Endodermal cell (in vitro differentiated cells): ENCODE data around the gene CTNNA1. TPM values are rescaled to one million over a fixed set of nuclear protein-coding genes. Genes with fewer than 3 reads are reported as not detected.

Experiments
- DNase-seq: peaks from one replicate; pipeline ENCODE4 v3.0.0-alpha.2; 2017
- H3K27ac ChIP-seq: 2 replicates; pipeline ENCODE4 v1.5.1; 2013; ENCODE audit warnings: mild to moderate bottlenecking, low read depth, low read length, moderate library complexity
- H3K27me3 ChIP-seq: 2 replicates; pipeline ENCODE4 v1.6.1; 2013; ENCODE audit warnings: mild to moderate bottlenecking, low read length, moderate library complexity; ENCODE audit not compliant: insufficient read depth, control insufficient read depth, poor library complexity, severe bottlenecking
- H3K36me3 ChIP-seq: 2 replicates; pipeline ENCODE4 v1.7.0; 2013; ENCODE audit warnings: mild to moderate bottlenecking, low read length, moderate library complexity; ENCODE audit not compliant: control insufficient read depth, insufficient read depth
- H3K4me1 ChIP-seq: one replicate; pipeline ENCODE4 v1.7.0; 2013; ENCODE audit warnings: low read length; ENCODE audit not compliant: control insufficient read depth, insufficient read depth
- H3K4me3 ChIP-seq: 2 replicates; pipeline ENCODE4 v1.5.1; 2013; ENCODE audit warnings: mild to moderate bottlenecking, low read length, moderate library complexity
- H3K9ac ChIP-seq: 2 replicates; pipeline ENCODE4 v1.6.1; 2013; ENCODE audit warnings: mild to moderate bottlenecking, low read length, moderate library complexity; ENCODE audit not compliant: poor library complexity, severe bottlenecking; ENCODE audit errors: extremely low read depth
- H3K9me3 ChIP-seq: 2 replicates; pipeline ENCODE4 v1.6.1; 2013; ENCODE audit warnings: mild to moderate bottlenecking, low read length, moderate library complexity; ENCODE audit not compliant: control insufficient read depth
- H3K27ac Mint-ChIP-seq: 2 replicates; pipeline ENCODE4 v1.8.0; 2020; ENCODE audit warnings: mixed read lengths
- H3K27me3 Mint-ChIP-seq: 2 replicates; pipeline ENCODE4 v1.8.0; 2021; ENCODE audit warnings: mild to moderate bottlenecking, mixed read lengths; ENCODE audit not compliant: insufficient read depth
- H3K36me3 Mint-ChIP-seq: 2 replicates; pipeline ENCODE4 v1.8.0; 2020; ENCODE audit warnings: low read depth, mixed read lengths
- H3K4me1 Mint-ChIP-seq: 2 replicates; pipeline ENCODE4 v1.8.0; 2020; ENCODE audit warnings: mixed read lengths
- H3K4me3 Mint-ChIP-seq: 2 replicates; pipeline ENCODE4 v1.8.0; 2020; ENCODE audit warnings: mild to moderate bottlenecking, moderate library complexity, mixed read lengths
- H3K9me3 Mint-ChIP-seq: 2 replicates; pipeline ENCODE4 v1.8.0; 2020; ENCODE audit warnings: mild to moderate bottlenecking, mixed read lengths
- CTCF ChIP-seq: fragments of 200-600 bp; sonication (generic); conservative IDR thresholded peaks from 2 replicates; pipeline ENCODE4 v1.5.0; 2021; ENCODE audit warnings: antibody characterized with exemption, mild to moderate bottlenecking
- WGBS, 2 experiments: methylation state at CpG; one replicate each; pipeline versions ENCODE4 v1.1.5 to v1.1.7; 2013; ENCODE audit warnings: missing lambda C conversion rate in 2 of 2, mixed read lengths in 1 of 2; ENCODE audit not compliant: insufficient coverage in 1 of 2, insufficient read length in 1 of 2; 5-methylcytosine and 5-hydroxymethylcytosine counted together
- total RNA-seq, 2 donors: library from RNA; stranded (reverse); fragmentation: NEBNext Ultra II Directional in 1 of 2; extraction: Animal tissue kit (Norgen Biotek cat#: 25700) in 1 of 2; gene quantifications; 2 replicates in 1 of 2; 3 replicates in 1 of 2; pipeline ENCODE4 v1.2.1, GENCODE V29; 2021

CTNNA1 gene
- total RNA-seq, 2 donors from 2014 or later = 298 to 305 TPM

GRCh38 chr5:138831703-138832102 is 78.5 kb downstream of the CTNNA1 start:
- Histone ChIP-seq H3K9me3 (peaks cover 6% of the 10 kb centered on the region), H3K36me3 (peaks cover 78% of the 10 kb centered on the region), H3K27ac (no peak overlapping the region), H3K27me3 (no peaks in the 10 kb centered on the region), H3K9ac (no peak overlapping the region), H3K4me1 (no peaks in the 10 kb centered on the region), H3K4me3 (no peak overlapping the region)
- Mint-ChIP-seq H3K27me3 (no peaks in the 10 kb centered on the region), H3K27ac (no peak overlapping the region), H3K4me3 (no peak overlapping the region), H3K9me3 (no peaks in the 10 kb centered on the region), H3K36me3 (peaks cover 39% of the 10 kb centered on the region), H3K4me1 (peaks cover 35% of the 10 kb centered on the region)
- TF ChIP-seq CTCF = no peak
- DNase-seq = no peak

GRCh38 chr5:138832218-138832617 is 79.0 kb downstream of the CTNNA1 start:
- Histone ChIP-seq H3K9ac (no peak overlapping the region), H3K27me3 (no peaks in the 10 kb centered on the region), H3K27ac (no peak overlapping the region), H3K36me3 (peaks cover 78% of the 10 kb centered on the region), H3K4me1 (no peaks in the 10 kb centered on the region), H3K4me3 (no peak overlapping the region), H3K9me3 (peaks cover 6% of the 10 kb centered on the region)
- H3K4me3 Mint-ChIP-seq = no peak overlapping the region
- H3K9me3 Mint-ChIP-seq = no peaks in the 10 kb centered on the region
- WGBS, 2 experiments = 91% methylated on average over 2 of the region's 2 CpGs; no CpG with 5 or more reads in 1 of the 2 experiments
- H3K27me3 Mint-ChIP-seq = no peaks in the 10 kb centered on the region
- H3K4me1 Mint-ChIP-seq = peaks cover 35% of the 10 kb centered on the region
- H3K36me3 Mint-ChIP-seq = peaks cover 34% of the 10 kb centered on the region
- no peak for DNase-seq
- no peak overlapping the region for H3K27ac Mint-ChIP-seq
- no peak for TF ChIP-seq CTCF

GRCh38 chr5:138833080-138833479 is 79.9 kb downstream of the CTNNA1 start:
- Histone ChIP-seq H3K4me3 (no peak overlapping the region), H3K27ac (peak overlapping the region; percentile 56)
- H3K27ac Mint-ChIP-seq = peak overlapping the region; percentile 73

More at GRCh38 chr5:138833080-138833479, 79.9 kb downstream of the CTNNA1 start:
- H3K36me3 ChIP-seq = peaks cover 69% of the 10 kb centered on the region
- H3K4me1 Mint-ChIP-seq = peaks cover 35% of the 10 kb centered on the region
- H3K4me1 ChIP-seq = no peaks in the 10 kb centered on the region
- TF ChIP-seq CTCF = no peak
- peaks cover 6% of the 10 kb centered on the region for H3K9me3 ChIP-seq
- H3K27me3 Mint-ChIP-seq = no peaks in the 10 kb centered on the region
- no peak overlapping the region for H3K9ac ChIP-seq
- 69% methylated on average over 2 of the region's 2 CpGs; no CpG with 5 or more reads in 1 of the 2 experiments for WGBS, 2 experiments
- peaks cover 26% of the 10 kb centered on the region for H3K36me3 Mint-ChIP-seq
- no peaks in the 10 kb centered on the region for H3K27me3 ChIP-seq
- no peaks in the 10 kb centered on the region for H3K9me3 Mint-ChIP-seq
- DNase-seq = no peak
- H3K4me3 Mint-ChIP-seq = no peak overlapping the region
